Smooth muscle cell of bladder (primary cell): ENCODE data around the gene APOL3. TPM values are rescaled to one million over a fixed set of nuclear protein-coding genes. Genes with fewer than 3 reads are reported as not detected.

ENCODE experiments used
- total RNA-seq: library from RNA; depleted of rRNA; stranded (reverse); fragments of >200 nt; gene quantifications from 2 replicates; pipeline ENCODE4 v1.2.3, GENCODE V29; 2014

APOL3 gene, protein sequence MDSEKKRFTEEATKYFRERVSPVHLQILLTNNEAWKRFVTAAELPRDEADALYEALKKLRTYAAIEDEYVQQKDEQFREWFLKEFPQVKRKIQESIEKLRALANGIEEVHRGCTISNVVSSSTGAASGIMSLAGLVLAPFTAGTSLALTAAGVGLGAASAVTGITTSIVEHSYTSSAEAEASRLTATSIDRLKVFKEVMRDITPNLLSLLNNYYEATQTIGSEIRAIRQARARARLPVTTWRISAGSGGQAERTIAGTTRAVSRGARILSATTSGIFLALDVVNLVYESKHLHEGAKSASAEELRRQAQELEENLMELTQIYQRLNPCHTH
- total RNA-seq = 13.5 and 14.0 TPM in 2 replicates

DNA sequence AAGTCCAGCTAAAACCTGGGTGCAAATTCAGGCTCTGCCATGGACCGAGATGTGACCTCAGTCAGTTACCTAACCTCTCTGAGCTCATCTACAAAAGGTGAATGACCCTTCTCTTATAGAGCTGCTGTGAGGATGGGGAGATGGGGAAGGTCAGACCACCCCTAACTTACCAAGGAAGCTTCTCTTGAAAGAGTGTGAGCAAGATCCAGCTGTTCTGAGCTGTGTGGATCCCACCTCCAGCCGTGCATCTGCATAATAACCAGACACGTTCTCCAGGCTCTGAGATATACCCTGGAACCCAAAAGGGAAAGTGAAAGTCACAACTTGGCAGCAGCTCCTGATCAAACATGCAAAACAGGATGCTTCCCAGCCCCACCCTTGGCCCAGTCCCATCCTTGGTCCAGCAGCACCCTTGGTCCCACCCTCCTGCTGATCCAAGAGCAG is at the start of gene APOL3:
APOL3 (minus strand) TSS at position 257 of the 444 bp plus-strand sequence. CDS start 11,700 bp downstream, outside the sequence.

GRCh38 chr22:36201630-36202319 is 41.2 kb upstream of the APOL3 start, which contains the start of gene APOL4:
TSS of gene APOL4 (minus strand) at chr22:36201809. CDS start at chr22:36201734, 75 bp downstream.

Other genes with a start within 250 kb of the APOL3 start
- 147 and 164 TPM in 2 replicates for gene RBFOX2, start 131.9 kb downstream of the APOL3 start, total RNA-seq
- gene APOL4, start 41.1 kb upstream of the APOL3 start, total RNA-seq = 0.65 and 2.3 TPM in 2 replicates
- gene APOL2, start 78.8 kb upstream of the APOL3 start, total RNA-seq = 37.4 and 46.2 TPM in 2 replicates
- 30.2 and 44.3 TPM in 2 replicates for gene APOL1, start 92.4 kb upstream of the APOL3 start, total RNA-seq
- gene MYH9, start 227.2 kb upstream of the APOL3 start, total RNA-seq = 375 and 451 TPM in 2 replicates